Transverse colon (tissue), 4 donors: ENCODE data around the gene AMOTL2.
A peak's percentile ranks its signal among the peaks of the same experiment; 100 is the strongest.

Experiments used
- POLR2A ChIP-seq: fragments of 450-650 bp; IDR thresholded peaks from one replicate; pipeline ENCODE4 v1.6.1; 2016; ENCODE audit warnings: antibody characterized with exemption, mild to moderate bottlenecking, moderate library complexity
- POLR2AphosphoS5 ChIP-seq, 3 donors: sonication (generic); formaldehyde crosslinking; IDR thresholded peaks; one replicate each; pipeline ENCODE4 v1.6.1; 2016; ENCODE audit warnings: antibody characterized with exemption in 3 of 3
- TF ChIP-seq, protein P1 (sequence below), 5 experiments: fragments of 200-600 bp in 3 of 5; fragments of 450-650 bp in 2 of 5; sonication (generic) in 3 of 5; IDR thresholded peaks; 1 replicate in 2 of 5; 2 replicates in 3 of 5; pipeline ENCODE4 v1.5.1; 2016 to 2017; ENCODE audit warnings: antibody characterized with exemption in 5 of 5, inconsistent platforms in 3 of 5, mild to moderate bottlenecking in 2 of 5, moderate library complexity in 1 of 5

DNA sequence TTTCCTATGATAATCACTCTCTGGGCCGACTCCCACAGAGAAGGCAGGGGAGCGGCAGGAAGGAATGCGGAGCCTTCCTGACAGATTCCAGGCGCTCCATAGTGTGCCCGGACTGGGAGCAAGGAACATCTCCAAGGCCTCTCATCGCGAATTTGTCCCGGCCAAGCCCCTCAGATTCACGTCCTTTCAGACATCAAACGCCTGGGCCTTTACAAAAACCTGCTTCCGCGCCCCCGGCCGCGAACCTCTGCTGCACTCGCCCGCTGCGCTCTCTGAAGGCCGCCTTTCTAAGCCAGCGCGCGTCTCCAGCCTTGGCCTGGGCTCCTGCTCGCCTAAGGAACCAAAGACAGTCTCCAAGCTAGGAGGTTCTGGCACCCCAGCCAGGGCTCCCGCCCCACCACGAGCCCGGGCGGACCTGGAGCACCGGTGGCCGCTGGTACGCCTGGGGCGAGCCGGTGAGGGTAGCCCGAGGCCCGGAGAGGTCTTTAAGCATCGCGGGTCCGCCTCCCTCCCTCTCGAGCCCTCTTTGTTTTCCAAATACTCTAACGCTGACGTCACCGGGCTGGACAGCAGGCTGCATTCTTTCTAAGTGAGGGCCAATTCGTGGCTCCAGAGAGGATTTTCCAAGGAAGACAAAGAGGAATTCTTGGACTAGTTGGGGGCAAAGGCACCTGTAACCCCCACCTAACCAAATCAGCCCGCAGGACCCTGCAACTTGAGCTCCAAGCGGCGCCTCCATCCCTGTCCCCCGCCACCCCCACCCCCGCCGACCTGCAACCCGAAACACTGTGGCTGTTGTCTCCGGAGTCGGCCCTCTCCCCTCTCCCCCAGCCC is 759 bp downstream of the AMOTL2 start:
- TF ChIP-seq, protein P1, sequence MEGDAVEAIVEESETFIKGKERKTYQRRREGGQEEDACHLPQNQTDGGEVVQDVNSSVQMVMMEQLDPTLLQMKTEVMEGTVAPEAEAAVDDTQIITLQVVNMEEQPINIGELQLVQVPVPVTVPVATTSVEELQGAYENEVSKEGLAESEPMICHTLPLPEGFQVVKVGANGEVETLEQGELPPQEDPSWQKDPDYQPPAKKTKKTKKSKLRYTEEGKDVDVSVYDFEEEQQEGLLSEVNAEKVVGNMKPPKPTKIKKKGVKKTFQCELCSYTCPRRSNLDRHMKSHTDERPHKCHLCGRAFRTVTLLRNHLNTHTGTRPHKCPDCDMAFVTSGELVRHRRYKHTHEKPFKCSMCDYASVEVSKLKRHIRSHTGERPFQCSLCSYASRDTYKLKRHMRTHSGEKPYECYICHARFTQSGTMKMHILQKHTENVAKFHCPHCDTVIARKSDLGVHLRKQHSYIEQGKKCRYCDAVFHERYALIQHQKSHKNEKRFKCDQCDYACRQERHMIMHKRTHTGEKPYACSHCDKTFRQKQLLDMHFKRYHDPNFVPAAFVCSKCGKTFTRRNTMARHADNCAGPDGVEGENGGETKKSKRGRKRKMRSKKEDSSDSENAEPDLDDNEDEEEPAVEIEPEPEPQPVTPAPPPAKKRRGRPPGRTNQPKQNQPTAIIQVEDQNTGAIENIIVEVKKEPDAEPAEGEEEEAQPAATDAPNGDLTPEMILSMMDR (IDR thresholded peaks at IDR 0.05): no peak
- TF ChIP-seq POLR2A: peak; percentile 39
- TF ChIP-seq POLR2AphosphoS5 (IDR thresholded peaks at IDR 0.05): peak; percentile 40 to 58 (median 44)
